ENCODE measurements around the gene TLX2. TPM values are rescaled to one million over a fixed set of nuclear protein-coding genes. Genes with fewer than 3 reads are reported as not detected.

The TLX2 gene
- total RNA-seq, 1 donor from 2014 or later = not detected

- DNase-seq (ENCODE audit: low read depth in 2 of 2) = no peak
Observed at GRCh38 chr2:74511104-74511989, 2.9 kb upstream of the TLX2 start.

GRCh38 chr2:74512744-74513604 is 1.3 kb upstream of the TLX2 start:
- DNase-seq (ENCODE audit: low read depth in 2 of 2) = no peak

GRCh38 chr2:74513605-74514367 is 464 bp upstream of the TLX2 start:
- no peak for DNase-seq (ENCODE audit: low read depth in 2 of 2)

GRCh38 chr2:74515271-74515980 is 1.2 kb downstream of the TLX2 start:
- no peak for DNase-seq (ENCODE audit: low read depth in 2 of 2)

GRCh38 chr2:74515981-74516633 is 1.9 kb downstream of the TLX2 start:
- peak; percentile 53 to 76 for DNase-seq (ENCODE audit: low read depth in 2 of 2)

- DNase-seq (ENCODE audit: low read depth in 2 of 2) = no peak
Observed at GRCh38 chr2:74516650-74517049, 2.4 kb downstream of the TLX2 start.

GRCh38 chr2:74522516-74522915 is 8.3 kb downstream of the TLX2 start:
- DNase-seq (ENCODE audit: low read depth in 2 of 2) = no peak

- DNase-seq (ENCODE audit: low read depth in 2 of 2) = no peak
Observed at GRCh38 chr2:74524005-74524404, 9.8 kb downstream of the TLX2 start.

GRCh38 chr2:74524955-74525716 is 10.9 kb downstream of the TLX2 start:
- DNase-seq (ENCODE audit: low read depth in 2 of 2) = no peak

- DNase-seq (ENCODE audit: low read depth in 2 of 2) = peak in 1 of 2 donors; percentile 43
Observed at GRCh38 chr2:74525717-74526648, 11.7 kb downstream of the TLX2 start, which contains the start of gene DQX1. DQX1 (minus strand) TSS chr2:74526231; CDS start chr2:74525729, 502 bp downstream.

- no peak for DNase-seq (ENCODE audit: low read depth in 2 of 2)
Observed at GRCh38 chr2:74526649-74527230, 12.5 kb downstream of the TLX2 start.

- no peak for DNase-seq (ENCODE audit: low read depth in 2 of 2)
Observed at GRCh38 chr2:74527741-74528140, 13.5 kb downstream of the TLX2 start.

- DNase-seq (ENCODE audit: low read depth in 2 of 2) = no peak
Observed at GRCh38 chr2:74528600-74529356, 14.5 kb downstream of the TLX2 start.

- peak; percentile 96 to 99 for DNase-seq (ENCODE audit: low read depth in 2 of 2)
Observed at GRCh38 chr2:74529357-74530238, 15.3 kb downstream of the TLX2 start, which contains the start of the genes AUP1 and HTRA2. AUP1 (minus strand) TSS chr2:74529706; CDS start chr2:74529629, 77 bp downstream. HTRA2 (plus strand) TSS chr2:74529933; CDS start chr2:74530007, 74 bp downstream.

- peak; percentile 68 to 78 for DNase-seq (ENCODE audit: low read depth in 2 of 2)
Observed at GRCh38 chr2:74530239-74531187, 16.3 kb downstream of the TLX2 start.

Measured in lung microvascular endothelial cell (primary cell).